ENCODE results near the gene SLC10A4. TPM values are rescaled to one million over a fixed set of nuclear protein-coding genes. Genes with fewer than 3 reads are reported as not detected.

Gene SLC10A4
- total and polyA plus RNA-seq, 8 donors: 0.42 TPM; not detected in 7

- no peaks in the 10 kb centered on the region for H3K4me1 ChIP-seq
- FAIRE-seq (no peak), ATAC-seq (no peak), DNase-seq (no peak)
- TF ChIP-seq CTCF (IDR thresholded peaks at IDR 0.05): no peak
- peaks cover 0 to 26% (median 2%) of the 10 kb centered on the region in 3 donors for H3K36me3 ChIP-seq
- no peak overlapping the region for H3K4me3 ChIP-seq
- H3K27ac ChIP-seq: no peak overlapping the region
- 65 to 67% methylated on average over 4 of the region's 4 CpGs for WGBS, 2 donors
- intact Hi-C loops (cut with DNase I): no loop called here
- H3K9me3 ChIP-seq: no peaks in the 10 kb centered on the region
- H3K27me3 ChIP-seq: no peaks in the 10 kb centered on the region
These were observed 20.3 kb downstream of the SLC10A4 start for GRCh38 chr4:48503233-48504025.

GRCh38 chr4:48504026-48504330, 20.8 kb downstream of the SLC10A4 start:
- Histone ChIP-seq H3K9me3 (no peaks in the 10 kb centered on the region), H3K36me3 (peaks cover 0 to 29% (median 8%) of the 10 kb centered on the region in 3 donors), H3K4me1 (no peaks in the 10 kb centered on the region), H3K27ac (no peak overlapping the region), H3K27me3 (no peaks in the 10 kb centered on the region), H3K4me3 (no peak overlapping the region)
- DNase-seq (no peak), FAIRE-seq (no peak), ATAC-seq (no peak)
- WGBS, 2 donors: 96% methylated on average over 2 of the region's 2 CpGs
- no peak for TF ChIP-seq CTCF (IDR thresholded peaks at IDR 0.05)
- intact Hi-C loops (cut with DNase I): no loop called here

- no peak for DNase-seq
- no peaks in the 10 kb centered on the region for H3K9me3 ChIP-seq
- intact Hi-C loops (cut with DNase I): no loop called here
- WGBS, 2 donors: 70 to 75% methylated on average over 1 of the region's 1 CpG
- no peak for FAIRE-seq
- H3K36me3 ChIP-seq: peaks cover 0 to 29% (median 11%) of the 10 kb centered on the region in 3 donors
- no peak for TF ChIP-seq CTCF (IDR thresholded peaks at IDR 0.05)
- H3K27ac ChIP-seq: no peak overlapping the region
- H3K4me3 ChIP-seq: no peak overlapping the region
- H3K4me1 ChIP-seq: no peaks in the 10 kb centered on the region
- no peaks in the 10 kb centered on the region for H3K27me3 ChIP-seq
- ATAC-seq: no peak
These were observed 21.2 kb downstream of the SLC10A4 start for GRCh38 chr4:48504352-48504751.

- no peak overlapping the region for H3K27ac ChIP-seq
- no peak overlapping the region for H3K4me3 ChIP-seq
- H3K36me3 ChIP-seq: peaks cover 0 to 34% (median 23%) of the 10 kb centered on the region in 3 donors
- ATAC-seq: no peak
- intact Hi-C loops (cut with DNase I): no loop called here
- FAIRE-seq: no peak
- no peaks in the 10 kb centered on the region for H3K4me1 ChIP-seq
- no peak for DNase-seq
- TF ChIP-seq CTCF (IDR thresholded peaks at IDR 0.05): no peak
- 97 to 100% methylated on average over 2 of the region's 2 CpGs for WGBS, 2 donors
- H3K9me3 ChIP-seq: no peaks in the 10 kb centered on the region
- no peaks in the 10 kb centered on the region for H3K27me3 ChIP-seq
These were observed 23.6 kb downstream of the SLC10A4 start for GRCh38 chr4:48506716-48507115.

- H3K4me1 ChIP-seq: no peaks in the 10 kb centered on the region
- no peaks in the 10 kb centered on the region for H3K9me3 ChIP-seq
- H3K4me3 ChIP-seq: no peak overlapping the region
- H3K27ac ChIP-seq: no peak overlapping the region
- intact Hi-C loops (cut with DNase I): no loop called here
- H3K27me3 ChIP-seq: no peaks in the 10 kb centered on the region
- TF ChIP-seq CTCF (IDR thresholded peaks at IDR 0.05): no peak
- ATAC-seq (no peak), DNase-seq (no peak), FAIRE-seq (no peak)
- H3K36me3 ChIP-seq: peaks cover 3 to 57% (median 28%) of the 10 kb centered on the region in 3 donors
These were observed 26.4 kb downstream of the SLC10A4 start for GRCh38 chr4:48509543-48509942.
